HG03432 (cell line): ENCODE results near the gene RIF1.
A peak's percentile ranks its signal among the peaks of the same experiment; 100 is the strongest.
"Not testable (repeated sequence)": the region's sequence is repeated elsewhere in the genome, so short reads cannot be mapped to it uniquely, and the experiment has no call there.

ENCODE experiments used
- ATAC-seq: cut with Tn5 transposase; IDR thresholded peaks from one replicate; pipeline ENCODE4 v1.9.1; 2021; ENCODE audit warnings: mild to moderate bottlenecking, moderate library complexity; ENCODE audit not compliant: unreplicated experiment

The RIF1 gene

GRCh38 chr2:151408788-151409600 lies 708 bp upstream of the RIF1 start:
- no peak for ATAC-seq

DNA sequence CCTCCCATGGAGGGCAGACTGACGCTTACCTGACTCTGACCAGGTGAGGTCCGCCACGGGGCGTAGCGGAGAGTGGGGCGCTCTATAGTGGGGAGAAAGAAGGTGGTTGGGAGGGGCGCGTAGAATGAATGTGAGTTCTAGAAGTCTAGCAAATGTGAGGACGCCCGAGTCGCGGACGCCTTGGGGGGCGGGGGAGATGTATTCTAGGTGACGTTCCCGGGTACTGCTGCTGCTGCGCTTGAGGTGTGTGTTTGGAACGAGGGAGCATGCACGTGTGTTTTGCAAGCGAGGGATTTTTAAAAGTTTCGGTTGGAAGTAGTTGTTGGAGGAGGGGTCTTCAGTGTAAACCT lies 758 bp downstream of the RIF1 start:
- peak; percentile 32 for ATAC-seq

- ATAC-seq: no peak
Measured at GRCh38 chr2:151417650-151418049, 7.9 kb downstream of the RIF1 start.

DNA sequence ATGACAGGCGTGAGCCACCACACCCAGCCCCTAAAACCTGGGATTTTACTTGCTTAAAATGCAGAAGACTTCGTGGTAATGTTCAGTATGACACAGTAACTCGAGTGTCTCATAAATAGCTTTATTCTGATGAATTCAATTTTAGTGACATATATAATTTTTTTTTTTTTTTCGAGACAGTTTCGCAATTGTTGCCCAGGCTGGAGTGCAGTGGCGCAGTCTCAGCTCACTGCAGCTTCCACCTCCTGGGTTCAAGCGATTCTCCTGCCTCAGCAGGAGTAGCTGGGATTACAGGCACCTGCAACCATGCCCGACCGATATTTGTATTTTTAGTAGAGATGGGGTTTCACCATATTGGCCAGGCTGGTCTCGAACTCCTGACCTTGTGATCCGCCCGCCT lies 12.0 kb downstream of the RIF1 start:
- not testable (repeated sequence) for ATAC-seq

- ATAC-seq: peak; percentile 88
Measured at GRCh38 chr2:151422917-151423439, 13.3 kb downstream of the RIF1 start.

DNA sequence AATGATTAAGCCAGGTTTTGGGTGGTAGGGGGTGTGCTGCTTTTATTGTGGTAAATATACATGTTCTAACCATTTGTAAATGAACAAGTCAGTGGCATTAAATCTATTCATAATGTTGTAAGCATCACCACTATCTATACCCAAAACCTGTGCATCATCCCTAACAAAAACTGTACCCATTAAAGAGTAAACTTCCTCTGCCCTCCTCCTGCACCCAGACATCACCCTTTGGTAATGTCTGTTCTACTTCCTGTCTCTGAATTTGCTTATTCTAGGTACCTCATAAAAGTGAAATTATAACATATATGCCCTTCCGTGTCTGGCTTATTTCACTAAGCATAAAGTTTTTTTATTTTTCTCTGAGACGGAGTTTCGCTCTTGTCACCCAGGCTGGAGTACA lies 14.1 kb downstream of the RIF1 start:
- ATAC-seq: peak; percentile 8

- ATAC-seq: no peak
Measured at GRCh38 chr2:151437630-151438029, 27.9 kb downstream of the RIF1 start.

GRCh38 chr2:151438506-151438905 lies 28.8 kb downstream of the RIF1 start:
- ATAC-seq: no peak

- no peak for ATAC-seq
Measured at GRCh38 chr2:151439127-151439526, 29.4 kb downstream of the RIF1 start.

GRCh38 chr2:151459358-151459757 lies 49.7 kb downstream of the RIF1 start:
- ATAC-seq: no peak

DNA sequence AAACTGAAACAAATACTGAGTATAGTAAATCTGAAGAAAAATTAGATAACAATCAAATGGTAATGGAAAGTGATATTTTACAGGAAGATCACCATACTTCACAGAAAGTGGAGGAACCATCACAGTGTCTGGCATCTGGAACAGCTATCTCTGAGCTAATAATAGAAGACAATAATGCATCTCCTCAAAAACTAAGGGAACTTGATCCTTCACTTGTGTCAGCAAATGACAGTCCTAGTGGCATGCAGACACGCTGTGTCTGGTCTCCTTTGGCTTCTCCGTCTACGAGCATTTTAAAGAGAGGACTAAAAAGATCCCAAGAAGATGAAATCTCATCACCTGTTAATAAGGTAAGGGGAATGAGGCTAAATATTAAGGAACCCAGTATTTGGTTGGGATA lies 56.1 kb downstream of the RIF1 start:
- ATAC-seq: no peak

DNA sequence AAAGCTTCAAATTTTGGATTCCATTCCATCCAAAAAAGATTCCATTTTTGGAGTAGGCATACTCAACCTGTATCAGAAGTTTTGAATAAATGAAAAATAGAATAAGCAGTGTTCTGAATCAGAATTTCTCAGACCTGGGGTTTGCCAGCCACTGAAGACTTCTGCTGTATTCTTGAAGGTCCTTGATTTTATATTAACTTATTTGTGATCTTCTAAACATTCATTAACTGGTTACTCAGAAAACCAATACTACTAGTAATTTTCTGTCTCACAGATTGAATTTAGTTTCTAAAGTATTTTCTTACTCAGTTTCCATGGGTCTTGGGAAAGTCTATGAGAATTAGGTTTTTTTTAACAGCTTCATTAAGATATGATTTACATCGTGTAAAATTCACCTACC lies 60.9 kb downstream of the RIF1 start:
- ATAC-seq: no peak

DNA sequence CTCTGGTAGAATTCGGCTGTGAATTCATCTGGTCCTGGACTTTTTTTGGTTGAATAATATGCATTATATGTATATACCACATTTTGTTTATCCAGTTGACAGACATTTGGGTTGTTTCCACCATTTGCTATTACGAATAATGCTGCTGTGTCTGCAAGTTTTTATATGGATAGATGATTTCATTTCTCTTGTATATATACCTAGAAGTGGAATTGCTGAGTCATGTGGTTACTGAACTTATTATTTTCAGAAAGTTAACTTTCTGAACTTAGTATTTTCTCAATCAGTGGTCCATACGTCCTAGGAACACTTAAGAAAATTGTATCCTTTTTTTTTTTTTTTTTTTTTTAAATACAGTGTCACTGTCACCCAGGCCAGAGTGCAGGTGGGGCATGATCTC lies 63.3 kb downstream of the RIF1 start:
- no peak for ATAC-seq

DNA sequence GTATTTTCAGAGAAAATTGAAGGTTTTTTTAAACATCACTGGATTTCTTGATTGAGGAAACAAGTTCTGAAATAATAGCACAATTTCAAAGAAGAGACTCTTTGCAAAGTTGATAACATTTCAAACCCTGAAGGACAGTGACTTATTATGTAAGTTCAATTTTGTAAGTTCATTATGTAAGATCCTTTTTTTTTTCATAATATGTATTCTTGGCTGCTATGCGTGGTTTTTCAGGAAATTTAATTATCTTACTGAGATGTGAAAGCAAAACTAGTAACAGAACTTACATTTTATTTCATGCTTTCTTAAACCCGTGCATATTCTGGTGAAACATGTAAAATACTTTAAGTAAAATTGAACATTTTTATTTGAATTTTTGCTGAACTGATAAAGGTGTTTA lies 65.4 kb downstream of the RIF1 start:
- ATAC-seq: no peak

- no peak for ATAC-seq
Measured at GRCh38 chr2:151476287-151476686, 66.6 kb downstream of the RIF1 start.

GRCh38 chr2:151478011-151478410 lies 68.3 kb downstream of the RIF1 start:
- ATAC-seq: no peak

- ATAC-seq: no peak
Measured at GRCh38 chr2:151481744-151482143, 72.0 kb downstream of the RIF1 start.

GRCh38 chr2:151482171-151482725 lies 72.5 kb downstream of the RIF1 start:
- no peak for ATAC-seq

- ATAC-seq: no peak
Measured at GRCh38 chr2:151483546-151483945, 73.8 kb downstream of the RIF1 start.

DNA sequence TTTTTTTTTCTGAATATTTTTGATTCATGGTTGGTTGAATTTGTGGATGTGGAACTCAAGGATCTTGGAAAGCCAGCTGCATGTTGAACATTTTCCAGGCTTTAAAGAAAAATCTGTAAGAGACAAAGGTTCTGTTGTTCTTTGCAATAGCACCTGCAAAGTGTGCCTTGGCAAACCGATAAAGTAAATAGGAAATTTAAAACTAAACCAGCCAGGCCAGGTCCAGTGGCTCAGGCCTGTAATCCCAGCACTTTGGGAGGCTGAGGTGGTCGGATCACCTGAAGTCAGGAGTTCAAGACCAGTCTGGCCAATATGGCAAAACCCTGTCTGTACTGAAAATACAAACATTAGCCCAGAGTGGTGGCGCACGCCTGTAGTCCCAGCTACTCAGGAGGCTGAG lies 74.4 kb downstream of the RIF1 start:
- no peak for ATAC-seq

GRCh38 chr2:151486053-151486452 lies 76.4 kb downstream of the RIF1 start:
- no peak for ATAC-seq

DNA sequence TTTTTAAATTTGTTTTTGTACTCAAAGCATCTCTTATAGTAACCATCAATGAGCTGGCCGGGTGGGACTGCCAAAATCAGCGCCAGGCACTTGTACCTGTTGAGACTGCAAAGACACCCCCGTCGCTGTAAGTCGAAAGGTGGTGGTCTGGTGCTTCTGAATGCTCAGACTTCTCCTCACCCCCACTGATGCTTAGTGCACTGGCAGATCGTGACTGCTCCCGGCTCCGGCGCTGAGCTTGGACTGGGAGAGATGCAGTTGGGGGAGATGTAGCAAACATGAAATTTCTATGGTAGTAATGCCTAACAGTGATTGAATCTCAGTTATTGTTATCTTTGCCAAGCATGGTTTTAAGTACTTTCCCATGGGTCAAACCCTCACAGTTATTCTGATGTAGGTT lies 80.6 kb downstream of the RIF1 start:
- no peak for ATAC-seq

GRCh38 chr2:151491496-151491895 lies 81.8 kb downstream of the RIF1 start:
- ATAC-seq: no peak
